Measurements from ENCODE around the gene MARVELD3.
A peak's percentile ranks its signal among the peaks of the same experiment; 100 is the strongest.
"Not testable (repeated sequence)": the region's sequence is repeated elsewhere in the genome, so short reads cannot be mapped to it uniquely, and the experiment has no call there.

The MARVELD3 gene, protein sequence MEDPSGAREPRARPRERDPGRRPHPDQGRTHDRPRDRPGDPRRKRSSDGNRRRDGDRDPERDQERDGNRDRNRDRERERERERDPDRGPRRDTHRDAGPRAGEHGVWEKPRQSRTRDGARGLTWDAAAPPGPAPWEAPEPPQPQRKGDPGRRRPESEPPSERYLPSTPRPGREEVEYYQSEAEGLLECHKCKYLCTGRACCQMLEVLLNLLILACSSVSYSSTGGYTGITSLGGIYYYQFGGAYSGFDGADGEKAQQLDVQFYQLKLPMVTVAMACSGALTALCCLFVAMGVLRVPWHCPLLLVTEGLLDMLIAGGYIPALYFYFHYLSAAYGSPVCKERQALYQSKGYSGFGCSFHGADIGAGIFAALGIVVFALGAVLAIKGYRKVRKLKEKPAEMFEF

DNA sequence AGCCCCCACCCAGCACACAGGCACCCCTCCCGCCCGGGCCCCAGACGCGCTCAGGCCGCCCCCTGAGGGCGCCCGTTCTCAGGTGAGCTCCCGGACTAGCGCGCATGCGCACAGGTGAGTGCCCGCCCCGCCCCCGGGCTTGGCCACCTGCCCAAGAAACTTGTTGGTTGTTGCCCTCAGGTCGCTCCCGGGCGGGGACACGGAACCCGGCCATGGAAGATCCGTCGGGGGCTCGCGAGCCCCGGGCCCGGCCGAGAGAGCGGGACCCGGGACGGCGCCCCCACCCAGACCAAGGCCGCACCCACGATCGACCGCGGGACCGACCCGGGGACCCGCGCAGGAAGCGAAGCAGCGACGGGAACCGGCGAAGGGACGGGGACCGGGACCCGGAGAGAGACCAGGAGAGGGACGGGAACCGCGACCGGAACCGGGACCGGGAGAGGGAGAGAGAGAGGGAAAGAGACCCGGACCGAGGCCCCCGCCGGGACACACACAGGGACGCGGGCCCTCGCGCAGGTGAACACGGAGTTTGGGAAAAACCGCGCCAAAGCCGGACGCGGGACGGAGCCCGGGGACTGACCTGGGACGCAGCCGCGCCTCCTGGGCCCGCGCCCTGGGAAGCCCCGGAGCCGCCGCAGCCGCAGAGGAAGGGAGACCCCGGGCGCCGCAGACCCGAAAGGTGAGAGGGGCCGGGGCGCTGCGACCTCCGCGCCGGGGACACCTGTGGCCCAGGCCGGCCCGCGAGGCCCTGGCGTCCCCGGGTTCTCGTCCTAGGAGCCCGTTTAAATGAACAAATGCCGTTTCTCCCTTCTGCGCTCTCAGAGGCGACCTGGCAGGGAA lies at the start of gene MARVELD3:
Gene MARVELD3 (plus strand): TSS at position 167 of the 840 bp plus-strand sequence. CDS start 46 bp downstream, at position 213.
- no peak for DNase-seq (ENCODE audit: low read depth)

DNA sequence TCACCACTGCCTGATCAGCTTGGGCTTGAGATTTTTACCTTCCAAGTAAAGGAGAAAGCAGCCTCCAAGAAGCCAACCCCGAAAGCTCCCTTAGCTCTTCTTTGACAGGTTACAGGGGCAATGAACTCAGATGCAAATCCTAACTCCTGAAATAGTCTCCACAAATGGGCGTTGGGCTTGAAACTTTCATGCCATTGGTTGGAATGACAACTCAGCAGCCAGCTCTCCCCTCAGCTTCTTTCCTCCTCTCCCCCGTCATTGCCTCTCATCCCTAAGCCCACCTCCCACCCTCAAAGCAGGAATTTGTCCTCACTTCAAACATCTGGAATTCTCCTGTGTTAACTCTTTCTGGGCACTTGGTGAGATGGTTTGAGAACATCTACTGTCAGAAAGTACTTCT lies 49.0 kb upstream of the MARVELD3 start, which contains the start of gene TAT:
Gene TAT (minus strand): TSS at position 122 of the 400 bp plus-strand sequence. CDS start 677 bp downstream, outside the sequence.
- no peak for DNase-seq (ENCODE audit: low read depth)

DNA sequence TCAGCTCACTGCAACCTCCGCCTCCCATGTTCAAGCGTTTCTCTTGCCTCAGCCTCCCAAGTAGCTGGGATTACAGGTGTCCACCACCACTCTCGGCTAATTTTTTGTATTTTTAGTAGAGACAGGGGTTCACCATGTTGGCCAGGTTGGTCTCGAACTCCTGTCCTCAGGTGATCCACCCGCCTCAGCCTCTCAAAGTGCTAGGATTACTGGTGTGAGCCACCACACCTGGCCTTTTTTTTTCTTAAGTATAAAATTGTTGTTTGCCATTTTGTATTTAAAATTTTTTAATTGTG lies 43.5 kb upstream of the MARVELD3 start:
- DNase-seq (ENCODE audit: low read depth), result not testable (repeated sequence)

DNA sequence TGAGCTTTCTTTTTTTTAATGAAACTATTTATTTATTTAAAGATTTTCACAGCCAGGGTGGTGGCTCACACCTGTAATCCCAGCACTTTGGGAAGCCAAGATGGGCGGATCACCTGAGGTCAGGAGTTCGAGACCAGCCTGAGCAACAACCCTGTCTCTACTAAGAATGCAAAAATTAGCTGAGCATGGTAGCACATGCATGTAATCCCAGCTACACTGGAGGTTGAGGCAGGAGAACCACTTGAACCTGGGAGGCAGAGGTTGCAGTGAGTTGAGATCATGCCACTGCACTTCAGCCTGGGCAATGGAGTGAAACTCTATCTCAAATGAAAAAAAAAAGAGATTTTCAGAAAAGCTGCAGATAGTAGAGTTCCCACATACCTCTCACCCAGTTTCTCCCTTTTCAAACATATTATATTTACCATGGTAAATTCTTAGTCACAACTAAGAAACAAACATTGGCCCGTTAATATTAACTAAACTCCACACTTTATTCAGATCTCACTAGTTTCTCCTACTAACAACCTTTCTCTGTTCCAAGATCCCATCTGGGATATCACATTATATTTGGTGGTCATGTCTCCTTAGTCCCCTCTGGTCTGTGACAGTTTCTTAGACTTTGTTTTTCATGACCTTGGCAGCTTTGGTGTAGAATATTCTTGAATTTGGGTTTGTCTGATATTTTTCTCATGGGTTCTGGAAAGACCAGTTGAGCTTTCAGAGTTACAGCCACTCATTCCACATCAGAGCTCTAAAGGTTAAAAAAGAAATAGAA lies 41.3 kb upstream of the MARVELD3 start:
- no peak for DNase-seq (ENCODE audit: low read depth)

DNA sequence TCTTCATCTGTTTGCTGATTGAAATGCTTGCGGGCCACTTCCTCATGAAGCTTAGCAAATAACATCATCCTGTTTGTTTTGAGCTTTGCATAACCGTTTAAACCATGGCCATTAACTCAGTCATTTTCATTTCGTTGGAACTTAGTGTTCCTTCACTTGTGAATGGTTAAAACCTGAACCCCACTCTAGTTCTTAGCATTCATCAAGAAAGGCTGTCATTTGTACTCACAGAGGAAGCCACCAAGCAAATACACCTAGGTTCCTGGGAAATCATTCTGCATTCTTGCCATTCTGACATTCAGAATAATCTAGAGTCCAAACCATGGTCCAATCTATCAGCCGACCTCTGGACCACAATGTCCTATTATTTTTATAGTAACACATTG lies 40.7 kb upstream of the MARVELD3 start:
- no peak for DNase-seq (ENCODE audit: low read depth)

DNA sequence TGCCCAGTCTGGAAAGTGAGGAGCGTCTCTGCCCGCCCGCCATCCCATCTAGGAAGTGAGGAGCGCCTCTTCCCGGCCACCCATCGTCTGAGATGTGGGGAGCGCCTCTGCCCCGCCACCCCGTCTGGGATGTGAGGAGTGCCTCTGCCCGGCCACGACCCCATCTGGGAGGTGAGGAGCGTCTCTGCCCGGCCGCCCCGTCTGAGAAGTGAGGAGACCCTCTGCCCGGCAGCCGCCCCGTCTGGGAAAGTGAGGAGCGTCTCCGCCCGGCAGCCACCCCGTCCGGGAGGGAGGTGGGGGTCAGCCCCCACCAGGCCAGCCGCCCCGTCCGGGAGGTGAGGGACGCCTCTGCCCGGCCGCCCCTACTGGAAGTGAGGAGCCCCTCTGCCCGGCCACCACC lies 36.6 kb upstream of the MARVELD3 start:
- DNase-seq (ENCODE audit: low read depth), result not testable (repeated sequence)

DNA sequence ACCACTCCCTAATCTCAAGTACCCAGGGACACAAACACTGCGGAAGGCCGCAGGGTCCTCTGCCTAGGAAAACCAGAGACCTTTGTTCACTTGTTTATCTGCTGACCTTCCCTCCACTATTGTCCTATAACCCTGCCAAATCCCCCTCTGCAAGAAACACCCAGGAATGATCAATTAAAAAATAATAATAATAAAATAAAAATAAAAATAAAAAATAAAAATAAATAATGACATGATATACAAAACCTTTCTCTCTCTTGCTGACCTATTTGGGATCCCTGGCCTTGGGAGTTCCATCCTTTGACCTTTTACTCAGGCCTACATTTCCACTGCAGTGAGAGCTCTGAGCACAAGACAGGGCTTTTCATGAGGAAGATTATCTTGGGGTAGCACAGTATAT lies 35.9 kb upstream of the MARVELD3 start:
- not testable (repeated sequence) for DNase-seq (ENCODE audit: low read depth)

DNA sequence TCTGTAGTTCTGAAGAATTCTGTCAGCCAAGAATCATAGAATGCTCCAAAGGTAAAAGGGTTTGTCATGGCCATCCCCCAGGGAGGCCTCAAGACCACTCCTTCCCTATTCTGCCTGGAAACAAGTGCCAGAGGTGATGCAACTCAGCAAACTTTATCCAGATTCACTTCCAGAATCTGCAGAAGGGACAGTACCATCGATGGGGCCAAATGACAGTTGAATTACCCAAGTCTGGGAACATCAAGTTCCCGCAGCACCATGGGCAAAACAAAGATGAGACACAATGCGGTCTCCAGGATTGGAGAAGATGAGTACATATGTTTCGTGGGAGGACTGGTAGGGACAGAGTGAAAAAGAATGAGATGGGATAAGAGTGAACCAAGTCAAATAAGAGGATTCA lies 35.4 kb upstream of the MARVELD3 start:
- DNase-seq (ENCODE audit: low read depth), result no peak

DNA sequence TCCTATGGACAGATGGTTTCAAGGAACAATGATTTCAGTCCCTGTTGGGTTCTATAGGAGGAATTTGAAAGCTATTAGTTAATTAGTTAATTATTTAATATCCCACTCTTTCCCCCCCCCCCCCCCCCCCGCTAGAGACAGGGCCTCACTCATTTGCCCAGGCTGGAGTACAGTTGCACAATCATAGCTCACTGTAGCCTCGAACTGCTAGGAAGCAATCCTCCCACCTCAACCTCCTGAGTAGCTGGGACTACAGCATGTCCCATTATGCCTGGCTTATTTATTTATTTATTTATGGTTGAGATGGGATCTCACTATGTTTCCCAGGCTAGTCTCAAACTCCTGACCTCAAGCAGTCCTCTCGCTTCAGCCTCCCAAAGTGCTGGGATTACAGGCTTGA lies 34.1 kb upstream of the MARVELD3 start:
- DNase-seq (ENCODE audit: low read depth), result no peak

DNA sequence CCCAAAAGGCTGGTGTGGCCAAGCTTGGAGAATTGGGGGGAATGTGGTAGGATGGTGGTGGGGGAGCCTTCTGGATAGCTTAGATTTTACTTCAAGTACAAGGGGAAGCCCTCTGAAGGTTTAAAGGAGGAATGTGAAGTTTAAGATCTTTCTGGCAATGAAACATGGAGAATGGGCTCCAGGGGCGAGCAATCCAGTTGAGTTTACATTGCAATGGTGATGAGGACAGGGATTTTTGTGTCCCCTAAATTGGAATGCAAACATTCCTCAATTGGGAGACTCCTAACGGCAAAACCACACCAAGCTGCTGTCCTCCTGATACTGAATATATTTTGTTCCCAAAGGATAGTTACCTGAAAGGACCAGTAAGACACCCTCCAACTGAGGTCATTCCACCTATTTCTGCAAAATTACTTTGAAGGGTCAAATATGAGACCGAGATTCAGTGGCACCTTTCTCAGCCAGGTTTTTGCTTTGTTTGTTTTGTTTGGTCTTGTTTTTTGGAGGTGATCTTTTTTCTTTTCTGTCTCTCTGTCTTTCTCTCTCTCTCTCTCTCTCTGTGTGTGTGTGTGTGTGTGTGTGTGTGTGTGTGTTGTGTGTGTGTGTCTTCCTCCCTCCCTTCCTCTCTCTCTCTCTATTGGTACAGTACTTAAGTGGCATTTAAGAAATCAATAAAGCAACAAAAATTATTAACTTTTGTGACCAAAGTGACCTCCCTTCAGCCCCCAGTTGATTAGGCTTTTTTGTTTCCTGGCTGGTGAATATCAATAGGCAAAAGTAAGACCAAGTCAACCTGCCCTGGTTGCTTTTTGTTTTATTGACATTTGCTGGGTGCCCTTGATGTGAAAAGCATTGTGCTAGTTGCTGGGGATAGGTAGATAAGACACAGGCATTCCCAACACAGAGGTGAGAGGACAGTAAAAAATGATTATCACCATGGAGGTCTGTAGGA lies 32.7 kb upstream of the MARVELD3 start:
- no peak for DNase-seq (ENCODE audit: low read depth)

DNA sequence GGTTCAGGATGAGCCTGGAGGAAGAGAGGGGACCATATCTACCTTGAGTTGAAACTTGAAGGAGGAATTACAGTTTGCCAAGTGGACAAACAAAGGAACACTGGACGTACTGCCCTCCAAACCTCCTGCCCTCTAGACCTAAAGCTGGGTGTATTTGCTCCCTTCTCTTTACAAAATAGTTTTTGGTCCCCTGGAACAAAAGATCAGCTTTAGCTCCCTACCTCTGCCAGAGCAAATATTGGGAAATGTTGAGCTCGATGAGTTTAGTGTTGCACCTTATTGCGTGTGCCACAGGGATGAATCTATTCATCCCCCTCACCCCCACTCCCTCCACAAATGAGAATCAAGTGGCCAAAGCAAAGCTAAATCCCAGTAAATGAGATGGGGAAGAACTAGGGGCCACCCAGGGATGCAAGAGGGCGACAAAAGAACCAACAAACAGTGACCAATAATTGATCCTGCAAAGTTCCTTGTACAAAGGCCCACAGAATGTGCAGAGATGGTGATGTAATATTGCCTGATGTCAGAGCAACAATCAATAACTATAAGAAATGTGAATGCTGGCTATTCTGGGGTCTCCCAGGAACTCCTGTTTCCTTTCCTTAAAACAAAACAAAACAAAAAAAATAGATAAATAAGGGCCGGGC lies 31.9 kb upstream of the MARVELD3 start:
- DNase-seq (ENCODE audit: low read depth), result no peak

DNA sequence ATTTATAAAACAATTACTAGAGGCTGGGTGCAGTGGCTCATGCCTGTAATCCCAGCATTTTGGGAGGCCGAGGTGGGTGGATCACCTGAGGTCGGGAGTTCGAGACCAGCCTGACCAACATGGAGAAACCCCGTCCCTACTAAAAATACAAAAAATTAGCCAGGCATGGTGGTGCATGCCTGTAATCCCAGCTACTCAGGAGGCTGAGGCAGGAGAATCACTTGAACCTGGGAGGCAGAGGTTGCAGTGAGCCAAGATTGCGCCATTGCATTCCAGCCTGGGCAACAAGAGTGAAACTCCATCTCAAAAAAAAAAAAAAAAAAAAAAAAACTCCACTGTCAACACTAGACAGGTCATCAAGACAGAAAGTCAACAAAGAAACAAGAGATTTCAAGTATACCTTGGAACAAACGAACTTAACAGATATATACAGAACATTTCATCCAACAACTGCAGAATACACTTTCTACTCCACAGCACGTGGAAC lies 30.6 kb upstream of the MARVELD3 start:
- not testable (repeated sequence) for DNase-seq (ENCODE audit: low read depth)

DNA sequence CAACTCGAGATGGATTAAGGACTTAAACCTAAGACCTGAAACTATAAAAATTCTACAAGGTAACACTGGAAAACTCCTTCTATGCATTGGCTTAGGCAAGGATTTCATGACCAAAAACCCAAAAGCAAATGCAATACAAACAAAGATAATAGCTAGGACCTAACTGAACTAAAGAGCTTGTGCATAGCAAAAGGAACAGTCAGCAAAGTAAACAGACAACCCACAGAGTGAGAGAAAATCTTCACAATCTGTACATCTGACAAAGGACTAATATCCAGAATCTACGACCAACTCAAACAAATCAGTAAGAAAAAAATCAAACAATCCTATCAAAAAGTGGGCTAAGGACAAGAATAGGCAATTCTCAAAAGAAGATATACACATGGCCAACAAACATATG lies 27.6 kb upstream of the MARVELD3 start:
- not testable (repeated sequence) for DNase-seq (ENCODE audit: low read depth)

DNA sequence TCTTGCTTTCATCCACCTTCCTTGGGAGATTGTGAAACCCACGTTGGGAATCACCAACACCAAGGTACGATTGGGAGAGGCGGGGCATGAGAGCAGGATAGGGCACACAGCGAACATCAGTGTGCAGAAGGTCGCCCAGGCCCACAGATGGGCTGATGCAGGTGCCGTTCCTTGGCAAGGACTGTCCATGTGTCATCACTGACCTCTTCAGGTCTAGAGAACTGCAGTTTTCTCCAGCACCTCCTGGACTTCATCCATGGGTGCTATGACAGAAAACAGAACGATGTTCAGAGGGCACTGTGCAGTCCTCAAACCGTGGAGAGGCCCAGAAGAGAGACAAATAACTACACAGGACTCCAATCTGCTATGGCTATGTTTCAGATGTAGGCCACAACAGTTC lies 25.2 kb upstream of the MARVELD3 start:
- DNase-seq (ENCODE audit: low read depth), result no peak

DNA sequence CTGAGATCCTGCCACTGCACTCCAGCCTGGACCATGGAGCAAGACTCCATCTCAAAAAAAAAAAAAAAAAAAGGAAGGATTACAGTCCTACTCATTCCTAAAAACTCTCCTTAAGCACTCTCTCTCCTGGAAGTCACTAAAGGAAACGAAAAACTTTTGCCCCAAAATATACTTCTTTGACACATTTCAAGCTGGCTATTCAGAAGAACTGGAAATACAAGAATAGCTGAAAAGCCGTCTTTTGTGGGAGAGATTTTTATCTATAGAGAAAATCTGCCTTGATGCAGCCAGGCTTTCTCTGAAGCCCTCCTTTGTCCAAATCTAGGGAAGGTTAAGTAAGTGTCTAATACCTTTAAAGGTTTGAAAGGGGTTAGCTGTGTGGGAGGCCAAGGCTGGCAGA lies 16.9 kb upstream of the MARVELD3 start:
- no peak for DNase-seq (ENCODE audit: low read depth)

DNA sequence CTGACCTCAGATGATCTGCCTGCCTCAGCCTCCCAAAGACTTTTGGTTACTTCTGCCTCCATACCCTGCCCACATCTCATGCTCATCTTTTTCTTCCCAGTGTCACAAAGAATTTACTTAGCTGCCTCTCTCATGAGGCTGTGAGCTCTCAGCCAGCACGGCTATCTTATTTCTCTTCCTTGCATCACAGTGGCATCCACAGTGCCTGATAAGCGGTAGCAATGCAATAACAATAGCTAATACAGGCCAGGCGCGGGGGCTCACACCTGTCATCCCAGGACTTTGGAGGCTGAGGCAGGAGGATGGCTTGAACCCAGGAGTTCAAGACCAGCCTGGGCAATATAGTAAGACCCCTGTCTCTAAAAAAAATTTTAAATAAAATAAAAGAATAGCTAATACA lies 15.5 kb upstream of the MARVELD3 start:
- DNase-seq (ENCODE audit: low read depth), result no peak

DNA sequence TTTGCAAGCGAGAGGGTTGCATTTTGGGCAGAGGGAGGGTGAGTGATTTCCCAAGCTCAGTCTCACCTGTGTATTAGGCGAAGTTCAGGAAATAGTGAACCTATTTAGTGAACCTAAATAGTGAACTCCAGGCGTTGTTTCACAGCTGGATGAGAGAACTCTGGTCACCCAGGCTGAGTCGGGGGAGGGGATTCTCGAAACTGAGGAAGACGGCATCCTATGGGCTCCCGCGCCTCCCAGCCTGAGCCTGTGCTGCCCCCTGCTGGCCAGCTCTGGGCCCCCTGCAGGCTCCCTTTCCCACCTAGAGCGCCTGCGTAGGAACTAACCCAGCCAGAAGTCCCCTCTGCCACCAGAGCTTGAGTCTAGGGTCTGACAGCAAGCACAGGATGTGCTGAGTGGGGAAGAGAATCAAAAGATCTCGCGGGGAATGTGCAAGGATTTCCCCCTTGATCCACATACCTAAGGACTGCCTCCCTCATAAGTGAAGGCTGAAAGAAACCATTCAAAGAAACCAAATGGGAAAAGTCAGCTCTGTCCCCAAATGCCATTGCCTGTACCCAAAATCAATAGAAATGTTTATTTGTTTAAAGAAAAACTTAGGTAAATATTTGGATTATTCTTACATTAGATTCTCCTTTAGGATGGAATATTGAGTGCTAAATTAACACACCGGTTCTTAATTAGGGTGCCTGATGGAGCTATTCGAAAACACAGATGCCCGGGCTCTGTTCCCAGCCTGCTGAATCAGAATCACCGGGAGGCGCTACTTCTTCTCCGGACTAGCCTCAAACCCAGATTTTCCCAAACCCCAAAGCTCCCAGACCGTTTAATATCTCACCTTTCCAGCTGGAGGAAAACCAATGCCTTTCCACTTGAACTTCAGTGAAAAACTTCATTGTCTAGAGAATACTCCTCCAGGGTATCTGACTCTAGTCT lies 14.8 kb upstream of the MARVELD3 start:
- peak; percentile 35 for DNase-seq (ENCODE audit: low read depth)

DNA sequence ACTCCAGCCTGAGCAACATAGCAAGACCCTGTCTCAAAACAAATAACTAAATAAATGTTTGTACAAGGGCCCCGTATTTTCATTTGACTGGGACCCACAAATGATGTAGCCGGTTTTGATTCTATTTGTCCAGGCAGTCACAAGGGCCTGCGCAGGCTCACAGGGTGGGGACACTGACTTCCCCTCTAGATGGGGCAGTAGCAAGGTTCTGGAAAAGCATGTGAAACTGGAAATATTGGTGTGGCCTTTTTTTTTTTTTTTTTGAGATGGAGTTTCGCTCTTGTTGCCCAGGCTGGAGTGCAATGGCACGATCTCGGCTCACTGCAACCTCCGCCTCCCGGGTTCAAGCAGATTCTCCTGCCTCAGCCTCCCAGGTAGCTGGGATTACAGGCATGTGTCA lies 11.0 kb upstream of the MARVELD3 start:
- not testable (repeated sequence) for DNase-seq (ENCODE audit: low read depth)

DNA sequence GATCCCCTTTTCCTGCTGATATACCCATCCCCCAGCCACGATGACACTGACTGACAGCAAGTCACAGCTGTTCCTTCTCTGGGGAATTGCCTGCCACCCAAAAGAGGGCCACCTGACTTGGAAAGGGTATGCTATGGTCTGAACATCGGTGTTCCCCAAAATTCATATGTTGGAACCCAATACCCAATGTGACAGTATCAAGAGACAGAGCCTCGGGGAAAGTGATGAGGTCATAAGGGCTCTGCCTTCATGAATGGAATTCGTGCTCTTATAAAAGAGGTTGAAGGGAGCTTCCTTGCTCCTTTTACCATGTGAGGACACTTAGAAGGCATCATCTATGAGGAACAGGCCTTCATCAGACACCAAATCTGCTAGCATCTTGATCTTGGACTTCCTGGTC lies 7.6 kb upstream of the MARVELD3 start:
- DNase-seq (ENCODE audit: low read depth), result no peak

DNA sequence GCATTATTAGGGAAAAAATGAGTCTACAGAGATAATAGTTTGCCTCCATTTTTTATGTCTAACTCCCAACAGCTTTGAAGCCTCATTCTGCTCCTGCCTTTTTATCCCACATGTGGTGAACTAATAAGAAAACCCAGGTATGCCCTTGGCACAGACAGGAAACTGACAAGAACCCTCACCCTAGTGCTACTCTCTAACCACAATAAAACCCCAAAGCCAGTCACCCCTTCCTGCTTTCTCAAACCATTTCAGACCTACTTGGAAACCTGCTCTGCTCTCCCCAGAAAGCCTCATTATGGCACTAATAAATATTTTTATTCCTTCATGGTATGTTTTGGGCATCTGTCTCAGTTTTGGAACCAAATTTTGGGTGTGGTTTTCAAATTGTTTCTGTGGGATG lies 3.9 kb upstream of the MARVELD3 start:
- DNase-seq (ENCODE audit: low read depth), result no peak
